ENCODE data around the gene DARS2. TPM values are rescaled to one million over a fixed set of nuclear protein-coding genes. Genes with fewer than 3 reads are reported as not detected.

The DARS2 gene

DNA sequence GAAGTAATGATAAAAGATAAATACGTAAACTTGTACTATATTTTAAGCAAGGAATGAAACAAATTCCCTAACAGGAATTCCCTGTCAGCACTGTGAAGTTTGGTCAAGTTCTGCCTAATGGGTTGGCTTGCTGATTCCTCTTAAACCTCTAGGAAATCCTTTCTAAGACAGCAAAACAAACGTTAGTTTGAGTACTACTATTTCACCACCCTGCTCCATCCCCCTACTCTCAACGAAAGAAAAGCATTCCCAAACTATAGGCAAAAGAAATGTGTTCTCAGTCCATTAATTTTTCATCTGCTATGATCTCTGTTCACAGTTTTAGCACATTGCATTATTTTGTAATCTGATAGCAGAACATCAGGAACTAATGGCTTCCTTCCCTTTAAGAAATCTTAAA is 76.5 kb downstream of the DARS2 start:
- Histone ChIP-seq H3K4me3 (ENCODE audit: insufficient read depth in 1 of 2, low read depth in 1 of 2, low read length in 2 of 2) (no peak overlapping the region), H3K27ac (ENCODE audit: low read length, poor library complexity, severe bottlenecking) (no peak overlapping the region), H3K27me3 (ENCODE audit: control insufficient read depth in 1 of 2, insufficient read depth in 1 of 2, low read length in 2 of 2) (no peaks in the 10 kb centered on the region), H4K8ac (ENCODE audit: low read length) (no peak overlapping the region), H2BK5ac (ENCODE audit: low read depth, low read length, poor library complexity, severe bottlenecking) (no peak overlapping the region), H3K9ac (ENCODE audit: low read length) (no peak overlapping the region), H4K91ac (ENCODE audit: low read length) (no peak overlapping the region), H3K4ac (ENCODE audit: low read depth in 1 of 2, low read length in 2 of 2) (no peak overlapping the region), H3K36me3 (ENCODE audit: control insufficient read depth in 1 of 2, insufficient read depth in 2 of 2, low read depth in 1 of 2, low read length in 2 of 2) (no peaks in the 10 kb centered on the region), H3K4me1 (ENCODE audit: control insufficient read depth, insufficient read depth, low read depth, low read length) (no peaks in the 10 kb centered on the region), H2AK5ac (ENCODE audit: low read length, severe bottlenecking) (no peak overlapping the region), H2BK15ac (ENCODE audit: low read depth, poor library complexity, severe bottlenecking) (no peak overlapping the region), H2BK120ac (ENCODE audit: low read depth, low read length) (no peak overlapping the region), H3K9me3 (ENCODE audit: control insufficient read depth, low read length) (no peaks in the 10 kb centered on the region), H3K79me1 (replicated peaks; ENCODE audit: low read length, poor library complexity, severe bottlenecking) (peaks cover 8% of the 10 kb centered on the region), H2BK12ac (ENCODE audit: low read length in 2 of 2) (no peak overlapping the region), H3K23ac (ENCODE audit: low read length in 2 of 2) (no peak overlapping the region), H3K4me2 (ENCODE audit: low read length, poor library complexity, severe bottlenecking) (no peak overlapping the region), H3K18ac (ENCODE audit: low read depth in 1 of 2, low read length in 2 of 2) (no peak overlapping the region), H3K14ac (ENCODE audit: low read length in 2 of 2) (no peak overlapping the region), H2AFZ (ENCODE audit: low read depth, low read length) (no peak overlapping the region)
- 75% methylated on average over 2 of the region's 3 CpGs for WGBS
- DNase-seq = no peak

- WGBS = 94% methylated on average over 6 of the region's 6 CpGs
- H2BK15ac ChIP-seq (ENCODE audit: low read depth, poor library complexity, severe bottlenecking) = no peak overlapping the region
- no peak overlapping the region for H3K4ac ChIP-seq (ENCODE audit: low read depth in 1 of 2, low read length in 2 of 2)
These were observed 79.5 kb downstream of the DARS2 start for GRCh38 chr1:173903827-173904531.

More at GRCh38 chr1:173903827-173904531, 79.5 kb downstream of the DARS2 start:
- Histone ChIP-seq H3K27ac (ENCODE audit: low read length, poor library complexity, severe bottlenecking) (no peak overlapping the region), H3K4me3 (ENCODE audit: insufficient read depth in 1 of 2, low read depth in 1 of 2, low read length in 2 of 2) (no peak overlapping the region), H2BK120ac (ENCODE audit: low read depth, low read length) (no peak overlapping the region), H3K23ac (ENCODE audit: low read length in 2 of 2) (no peak overlapping the region), H3K79me1 (replicated peaks; ENCODE audit: low read length, poor library complexity, severe bottlenecking) (peaks cover 6% of the 10 kb centered on the region), H2AK5ac (ENCODE audit: low read length, severe bottlenecking) (no peak overlapping the region), H3K14ac (ENCODE audit: low read length in 2 of 2) (no peak overlapping the region), H3K4me1 (ENCODE audit: control insufficient read depth, insufficient read depth, low read depth, low read length) (no peaks in the 10 kb centered on the region), H2BK12ac (ENCODE audit: low read length in 2 of 2) (no peak overlapping the region), H3K27me3 (ENCODE audit: control insufficient read depth in 1 of 2, insufficient read depth in 1 of 2, low read length in 2 of 2) (no peaks in the 10 kb centered on the region), H3K9me3 (ENCODE audit: control insufficient read depth, low read length) (no peaks in the 10 kb centered on the region), H2BK5ac (ENCODE audit: low read depth, low read length, poor library complexity, severe bottlenecking) (no peak overlapping the region), H4K91ac (ENCODE audit: low read length) (no peak overlapping the region), H3K9ac (ENCODE audit: low read length) (no peak overlapping the region), H4K8ac (ENCODE audit: low read length) (no peak overlapping the region), H3K18ac (ENCODE audit: low read depth in 1 of 2, low read length in 2 of 2) (no peak overlapping the region), H3K4me2 (ENCODE audit: low read length, poor library complexity, severe bottlenecking) (no peak overlapping the region), H3K36me3 (ENCODE audit: control insufficient read depth in 1 of 2, insufficient read depth in 2 of 2, low read depth in 1 of 2, low read length in 2 of 2) (no peaks in the 10 kb centered on the region), H2AFZ (ENCODE audit: low read depth, low read length) (no peak overlapping the region)
- DNase-seq = no peak

Small RNAs within 50 kb of the gene (small RNA-seq; reads per million reads assigned to genes)
- gene RF00019 (ENCODE audit: low read depth) = not detected
